Measurements from ENCODE around the gene GRM7.

GRM7 gene

GRCh38 chr3:7428206-7428718 lies 567.3 kb downstream of the GRM7 start:
- peaks cover 6% of the 10 kb centered on the region for H3K9me3 ChIP-seq (ENCODE audit: severe bottlenecking)
- no peaks in the 10 kb centered on the region for H3K27me3 ChIP-seq (ENCODE audit: insufficient read depth, low read depth, severe bottlenecking)
- H3K27ac ChIP-seq: no peak overlapping the region
- TF ChIP-seq, protein P1, sequence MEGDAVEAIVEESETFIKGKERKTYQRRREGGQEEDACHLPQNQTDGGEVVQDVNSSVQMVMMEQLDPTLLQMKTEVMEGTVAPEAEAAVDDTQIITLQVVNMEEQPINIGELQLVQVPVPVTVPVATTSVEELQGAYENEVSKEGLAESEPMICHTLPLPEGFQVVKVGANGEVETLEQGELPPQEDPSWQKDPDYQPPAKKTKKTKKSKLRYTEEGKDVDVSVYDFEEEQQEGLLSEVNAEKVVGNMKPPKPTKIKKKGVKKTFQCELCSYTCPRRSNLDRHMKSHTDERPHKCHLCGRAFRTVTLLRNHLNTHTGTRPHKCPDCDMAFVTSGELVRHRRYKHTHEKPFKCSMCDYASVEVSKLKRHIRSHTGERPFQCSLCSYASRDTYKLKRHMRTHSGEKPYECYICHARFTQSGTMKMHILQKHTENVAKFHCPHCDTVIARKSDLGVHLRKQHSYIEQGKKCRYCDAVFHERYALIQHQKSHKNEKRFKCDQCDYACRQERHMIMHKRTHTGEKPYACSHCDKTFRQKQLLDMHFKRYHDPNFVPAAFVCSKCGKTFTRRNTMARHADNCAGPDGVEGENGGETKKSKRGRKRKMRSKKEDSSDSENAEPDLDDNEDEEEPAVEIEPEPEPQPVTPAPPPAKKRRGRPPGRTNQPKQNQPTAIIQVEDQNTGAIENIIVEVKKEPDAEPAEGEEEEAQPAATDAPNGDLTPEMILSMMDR (IDR thresholded peaks at IDR 0.05; ENCODE audit: low read depth, low read length): no peak
- H3K36me3 ChIP-seq: no peaks in the 10 kb centered on the region
- no peak overlapping the region for H3K4me3 ChIP-seq (ENCODE audit: low read depth, low read length)
- DNase-seq: no peak

GRCh38 chr3:7432610-7433009 lies 571.7 kb downstream of the GRM7 start:
- no peak for DNase-seq
- Histone ChIP-seq H3K27me3 (ENCODE audit: insufficient read depth, low read depth, severe bottlenecking) (no peaks in the 10 kb centered on the region), H3K9me3 (ENCODE audit: severe bottlenecking) (peaks cover 9% of the 10 kb centered on the region), H3K27ac (no peak overlapping the region), H3K36me3 (no peaks in the 10 kb centered on the region), H3K4me3 (ENCODE audit: low read depth, low read length) (no peak overlapping the region)
- TF ChIP-seq, protein P1 (IDR thresholded peaks at IDR 0.05; ENCODE audit: low read depth, low read length): no peak

- H3K9me3 ChIP-seq (ENCODE audit: severe bottlenecking): peaks cover 9% of the 10 kb centered on the region
- no peaks in the 10 kb centered on the region for H3K36me3 ChIP-seq
- DNase-seq: no peak
- H3K4me3 ChIP-seq (ENCODE audit: low read depth, low read length): no peak overlapping the region
- no peaks in the 10 kb centered on the region for H3K27me3 ChIP-seq (ENCODE audit: insufficient read depth, low read depth, severe bottlenecking)
- TF ChIP-seq, protein P1 (IDR thresholded peaks at IDR 0.05; ENCODE audit: low read depth, low read length): no peak
- H3K27ac ChIP-seq: no peak overlapping the region
Observed at GRCh38 chr3:7433073-7433472, 572.2 kb downstream of the GRM7 start.

GRCh38 chr3:7436542-7436941 lies 575.6 kb downstream of the GRM7 start:
- TF ChIP-seq, protein P1 (IDR thresholded peaks at IDR 0.05; ENCODE audit: low read depth, low read length): no peak
- Histone ChIP-seq H3K4me3 (ENCODE audit: low read depth, low read length) (no peak overlapping the region), H3K36me3 (no peaks in the 10 kb centered on the region), H3K9me3 (ENCODE audit: severe bottlenecking) (peaks cover 9% of the 10 kb centered on the region), H3K27me3 (ENCODE audit: insufficient read depth, low read depth, severe bottlenecking) (no peaks in the 10 kb centered on the region), H3K27ac (no peak overlapping the region)
- no peak for DNase-seq

- Histone ChIP-seq H3K9me3 (ENCODE audit: severe bottlenecking) (peaks cover 9% of the 10 kb centered on the region), H3K4me3 (ENCODE audit: low read depth, low read length) (no peak overlapping the region), H3K36me3 (no peaks in the 10 kb centered on the region), H3K27me3 (ENCODE audit: insufficient read depth, low read depth, severe bottlenecking) (no peaks in the 10 kb centered on the region), H3K27ac (no peak overlapping the region)
- TF ChIP-seq, protein P1 (IDR thresholded peaks at IDR 0.05; ENCODE audit: low read depth, low read length): no peak
- no peak for DNase-seq
Observed at GRCh38 chr3:7437231-7437630, 576.3 kb downstream of the GRM7 start.

DNA sequence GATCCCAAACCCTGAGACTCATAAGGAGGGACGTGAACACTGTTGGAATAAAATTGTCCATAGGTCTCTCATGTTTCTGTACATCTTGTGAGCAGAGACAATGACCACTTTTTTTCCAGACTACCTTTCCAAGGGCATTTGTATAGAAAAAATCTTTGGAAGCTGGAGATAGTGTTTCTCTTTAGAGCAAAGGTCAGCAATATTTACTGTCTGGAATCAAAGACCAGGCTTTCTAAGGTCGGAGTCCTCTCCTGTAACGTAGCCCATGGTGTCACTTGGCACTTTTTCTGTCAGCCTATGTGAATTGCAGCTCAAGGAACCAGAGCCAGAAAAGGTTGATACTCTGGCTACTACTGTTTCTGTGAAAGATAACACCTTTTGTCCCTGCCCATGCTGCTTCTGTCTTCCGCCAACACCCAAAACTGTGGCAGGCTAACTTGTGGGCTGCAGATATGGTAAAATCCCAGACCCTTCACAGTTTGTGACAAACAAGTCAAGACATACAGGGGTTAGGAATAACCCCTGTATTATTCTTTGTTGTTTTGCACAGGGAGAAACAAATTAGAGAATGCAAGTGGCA lies 578.3 kb downstream of the GRM7 start:
- no peak for DNase-seq
- H3K27ac ChIP-seq: no peak overlapping the region
- peaks cover 4% of the 10 kb centered on the region for H3K9me3 ChIP-seq (ENCODE audit: severe bottlenecking)
- TF ChIP-seq, protein P1 (IDR thresholded peaks at IDR 0.05; ENCODE audit: low read depth, low read length): no peak
- H3K36me3 ChIP-seq: no peaks in the 10 kb centered on the region
- H3K4me3 ChIP-seq (ENCODE audit: low read depth, low read length): no peak overlapping the region
- no peaks in the 10 kb centered on the region for H3K27me3 ChIP-seq (ENCODE audit: insufficient read depth, low read depth, severe bottlenecking)
